ENCODE measurements around the gene GALNT10. TPM values are rescaled to one million over a fixed set of nuclear protein-coding genes. Genes with fewer than 3 reads are reported as not detected.
"Not testable (repeated sequence)": the region's sequence is repeated elsewhere in the genome, so short reads cannot be mapped to it uniquely, and the experiment has no call there.

Gene GALNT10
- total RNA-seq (10 to 100 TPM; 34.7 to 40.4 TPM), total RNA-seq (56.5 to 116 reads per million in 2 donors)

GRCh38 chr5:154190595-154191304 is at the start of gene GALNT10:
Gene GALNT10, plus strand, starts transcription at chr5:154190733. Its CDS starts 134 bp downstream, at chr5:154190867.
- Mint-ChIP-seq H3K4me3 (peak within 1 kb of the TSS; percentile 92), H3K4me1 (peaks cover 57% of the 10 kb centered on the region), H3K36me3 (ENCODE audit: low read depth) (peaks cover 6% of the 10 kb centered on the region), H3K27ac (peak within 1 kb of the TSS; percentile 89), H3K27me3 (no peaks in the 10 kb centered on the region)
- ATAC-seq: peak; percentile 76
- peak in 2 of 3 donors; percentile 58 to 68 for DNase-seq
- H3K9me3 ChIP-seq (ENCODE audit: control insufficient read depth, low read length, poor library complexity, severe bottlenecking): no peaks in the 10 kb centered on the region

- peak overlapping the region; percentile 12 for H3K27ac Mint-ChIP-seq
- H3K9me3 ChIP-seq (ENCODE audit: control insufficient read depth, low read length, poor library complexity, severe bottlenecking): no peaks in the 10 kb centered on the region
- ATAC-seq (no peak), DNase-seq (no peak)
- H3K27me3 Mint-ChIP-seq: peaks cover 25% of the 10 kb centered on the region
- H3K4me1 Mint-ChIP-seq: no peaks in the 10 kb centered on the region
- H3K36me3 Mint-ChIP-seq (ENCODE audit: low read depth): no peaks in the 10 kb centered on the region
- H3K4me3 Mint-ChIP-seq: no peak overlapping the region
Measured at GRCh38 chr5:154141745-154142221, 48.8 kb upstream of the GALNT10 start.

- ATAC-seq: no peak
Measured at GRCh38 chr5:154143211-154143641, 47.3 kb upstream of the GALNT10 start.

GRCh38 chr5:154145268-154145667 is 45.3 kb upstream of the GALNT10 start:
- H3K36me3 Mint-ChIP-seq (ENCODE audit: low read depth): peaks cover 2% of the 10 kb centered on the region
- H3K9me3 ChIP-seq (ENCODE audit: control insufficient read depth, low read length, poor library complexity, severe bottlenecking): no peaks in the 10 kb centered on the region
- no peak for ATAC-seq
- no peak overlapping the region for H3K27ac Mint-ChIP-seq
- no peak for DNase-seq
- H3K4me1 Mint-ChIP-seq: no peaks in the 10 kb centered on the region
- H3K27me3 Mint-ChIP-seq: peaks cover 36% of the 10 kb centered on the region
- no peak overlapping the region for H3K4me3 Mint-ChIP-seq

More at GRCh38 chr5:154143211-154143641, 47.3 kb upstream of the GALNT10 start:
- H3K27me3 Mint-ChIP-seq: peaks cover 36% of the 10 kb centered on the region
- H3K9me3 ChIP-seq (ENCODE audit: control insufficient read depth, low read length, poor library complexity, severe bottlenecking): no peaks in the 10 kb centered on the region
- no peak overlapping the region for H3K27ac Mint-ChIP-seq
- H3K36me3 Mint-ChIP-seq (ENCODE audit: low read depth): peaks cover 2% of the 10 kb centered on the region
- no peaks in the 10 kb centered on the region for H3K4me1 Mint-ChIP-seq
- no peak for DNase-seq
- no peak overlapping the region for H3K4me3 Mint-ChIP-seq

- peaks cover 2% of the 10 kb centered on the region for H3K36me3 Mint-ChIP-seq (ENCODE audit: low read depth)
- H3K27ac Mint-ChIP-seq: no peak overlapping the region
- DNase-seq: no peak
- no peaks in the 10 kb centered on the region for H3K9me3 ChIP-seq (ENCODE audit: control insufficient read depth, low read length, poor library complexity, severe bottlenecking)
- ATAC-seq: no peak
- H3K27me3 Mint-ChIP-seq: peaks cover 32% of the 10 kb centered on the region
- no peaks in the 10 kb centered on the region for H3K4me1 Mint-ChIP-seq
- H3K4me3 Mint-ChIP-seq: no peak overlapping the region
Measured at GRCh38 chr5:154146409-154146808, 44.1 kb upstream of the GALNT10 start.

- ATAC-seq (no peak), DNase-seq (no peak)
- Mint-ChIP-seq H3K4me1 (no peaks in the 10 kb centered on the region), H3K27ac (no peak overlapping the region), H3K27me3 (peaks cover 36% of the 10 kb centered on the region), H3K36me3 (ENCODE audit: low read depth) (peaks cover 6% of the 10 kb centered on the region), H3K4me3 (no peak overlapping the region)
- H3K9me3 ChIP-seq (ENCODE audit: control insufficient read depth, low read length, poor library complexity, severe bottlenecking): no peaks in the 10 kb centered on the region
Measured at GRCh38 chr5:154147666-154148065, 42.9 kb upstream of the GALNT10 start.

- H3K9me3 ChIP-seq (ENCODE audit: control insufficient read depth, low read length, poor library complexity, severe bottlenecking); DNase-seq; H3K36me3 Mint-ChIP-seq (ENCODE audit: low read depth); H3K4me3 Mint-ChIP-seq; H3K4me1 Mint-ChIP-seq; H3K27ac Mint-ChIP-seq; ATAC-seq: not testable (repeated sequence)
- H3K27me3 Mint-ChIP-seq: peaks cover 33% of the 10 kb centered on the region
Measured at GRCh38 chr5:154150471-154150870, 40.1 kb upstream of the GALNT10 start.

- no peak overlapping the region for H3K4me3 Mint-ChIP-seq
- H3K27ac Mint-ChIP-seq: peak overlapping the region; percentile 37
- DNase-seq (peak in 1 of 3 donors; percentile 7), ATAC-seq (no peak)
- H3K27me3 Mint-ChIP-seq: peaks cover 53% of the 10 kb centered on the region
- H3K4me1 Mint-ChIP-seq: peaks cover 8% of the 10 kb centered on the region
- H3K9me3 ChIP-seq (ENCODE audit: control insufficient read depth, low read length, poor library complexity, severe bottlenecking): no peaks in the 10 kb centered on the region
- peaks cover 7% of the 10 kb centered on the region for H3K36me3 Mint-ChIP-seq (ENCODE audit: low read depth)
Measured at GRCh38 chr5:154157483-154158378, 32.8 kb upstream of the GALNT10 start.

GRCh38 chr5:154158379-154158737 is 32.2 kb upstream of the GALNT10 start:
- ATAC-seq (no peak), DNase-seq (no peak)
- peaks cover 8% of the 10 kb centered on the region for H3K4me1 Mint-ChIP-seq
- H3K4me3 Mint-ChIP-seq: no peak overlapping the region
- peaks cover 8% of the 10 kb centered on the region for H3K36me3 Mint-ChIP-seq (ENCODE audit: low read depth)
- H3K9me3 ChIP-seq (ENCODE audit: control insufficient read depth, low read length, poor library complexity, severe bottlenecking): no peaks in the 10 kb centered on the region
- peaks cover 53% of the 10 kb centered on the region for H3K27me3 Mint-ChIP-seq
- peak overlapping the region; percentile 37 for H3K27ac Mint-ChIP-seq

GRCh38 chr5:154159343-154159742 is 31.2 kb upstream of the GALNT10 start:
- H3K36me3 Mint-ChIP-seq (ENCODE audit: low read depth): peaks cover 8% of the 10 kb centered on the region
- H3K4me3 Mint-ChIP-seq: peak overlapping the region; percentile 56
- no peaks in the 10 kb centered on the region for H3K9me3 ChIP-seq (ENCODE audit: control insufficient read depth, low read length, poor library complexity, severe bottlenecking)
- peaks cover 61% of the 10 kb centered on the region for H3K27me3 Mint-ChIP-seq
- H3K27ac Mint-ChIP-seq: no peak overlapping the region
- H3K4me1 Mint-ChIP-seq: peaks cover 8% of the 10 kb centered on the region
- ATAC-seq: no peak
- DNase-seq: no peak

- no peaks in the 10 kb centered on the region for H3K9me3 ChIP-seq (ENCODE audit: control insufficient read depth, low read length, poor library complexity, severe bottlenecking)
- DNase-seq (no peak), ATAC-seq (no peak)
- H3K4me3 Mint-ChIP-seq: no peak overlapping the region
- no peak overlapping the region for H3K27ac Mint-ChIP-seq
- peaks cover 69% of the 10 kb centered on the region for H3K27me3 Mint-ChIP-seq
- H3K4me1 Mint-ChIP-seq: peaks cover 8% of the 10 kb centered on the region
- H3K36me3 Mint-ChIP-seq (ENCODE audit: low read depth): peaks cover 6% of the 10 kb centered on the region
Measured at GRCh38 chr5:154162539-154163151, 27.9 kb upstream of the GALNT10 start.

- no peak overlapping the region for H3K4me3 Mint-ChIP-seq
- peaks cover 60% of the 10 kb centered on the region for H3K27me3 Mint-ChIP-seq
- peaks cover 5% of the 10 kb centered on the region for H3K4me1 Mint-ChIP-seq
- ATAC-seq (no peak), DNase-seq (no peak)
- H3K36me3 Mint-ChIP-seq (ENCODE audit: low read depth): peaks cover 3% of the 10 kb centered on the region
- H3K27ac Mint-ChIP-seq: no peak overlapping the region
- H3K9me3 ChIP-seq (ENCODE audit: control insufficient read depth, low read length, poor library complexity, severe bottlenecking): no peaks in the 10 kb centered on the region
Measured at GRCh38 chr5:154163327-154164248, 26.9 kb upstream of the GALNT10 start.

All from T-helper 17 cell (primary cell).